Measurements from ENCODE around the gene SLC25A3.
"Not testable (repeated sequence)": the region's sequence is repeated elsewhere in the genome, so short reads cannot be mapped to it uniquely, and the experiment has no call there.

SLC25A3 gene

GRCh38 chr12:98593351-98594049 lies at the start of gene SLC25A3:
SLC25A3 (plus strand) TSS chr12:98593686; CDS start chr12:98593979, 293 bp downstream.
- peak; percentile 96 to 97 for DNase-seq

DNA sequence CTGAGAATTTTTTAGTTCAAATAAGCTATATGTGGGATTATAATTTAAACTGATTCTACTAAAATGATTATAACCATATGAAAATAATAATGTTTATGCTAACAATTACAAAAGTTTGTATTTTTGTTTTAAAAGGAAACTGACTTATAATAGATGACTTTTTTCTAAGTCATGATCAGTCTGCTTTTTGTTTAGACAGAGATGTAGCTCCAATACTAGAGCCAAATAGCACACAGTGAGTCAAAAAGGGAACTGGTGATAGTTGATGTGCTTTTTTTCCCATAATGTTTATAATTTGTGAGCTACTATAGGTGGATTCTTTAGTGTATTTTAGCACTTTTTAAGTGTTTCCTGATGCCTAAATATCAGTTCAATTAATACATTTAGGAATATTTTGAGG lies 49.8 kb upstream of the SLC25A3 start:
- no peak for DNase-seq

DNA sequence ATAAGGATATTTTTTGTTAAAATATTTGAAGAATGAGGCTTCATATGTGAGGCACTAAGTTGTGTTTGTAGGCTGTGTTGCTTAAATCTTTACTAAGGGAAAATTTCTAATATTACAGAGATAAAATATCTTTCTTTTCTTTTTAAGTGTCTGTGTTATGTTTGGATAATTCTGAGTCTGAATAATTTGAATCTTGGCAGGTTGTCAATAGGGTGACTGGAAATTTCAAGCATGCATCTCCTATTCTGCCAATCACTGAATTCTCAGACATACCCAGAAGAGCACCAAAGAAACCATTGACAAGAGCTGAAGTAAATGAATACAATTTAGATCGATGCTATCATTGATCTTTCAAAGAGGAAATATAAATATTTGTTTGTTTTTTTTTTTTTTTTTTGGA lies 48.7 kb upstream of the SLC25A3 start:
- DNase-seq: no peak

GRCh38 chr12:98549371-98550110 lies 43.9 kb upstream of the SLC25A3 start:
- no peak for DNase-seq

DNA sequence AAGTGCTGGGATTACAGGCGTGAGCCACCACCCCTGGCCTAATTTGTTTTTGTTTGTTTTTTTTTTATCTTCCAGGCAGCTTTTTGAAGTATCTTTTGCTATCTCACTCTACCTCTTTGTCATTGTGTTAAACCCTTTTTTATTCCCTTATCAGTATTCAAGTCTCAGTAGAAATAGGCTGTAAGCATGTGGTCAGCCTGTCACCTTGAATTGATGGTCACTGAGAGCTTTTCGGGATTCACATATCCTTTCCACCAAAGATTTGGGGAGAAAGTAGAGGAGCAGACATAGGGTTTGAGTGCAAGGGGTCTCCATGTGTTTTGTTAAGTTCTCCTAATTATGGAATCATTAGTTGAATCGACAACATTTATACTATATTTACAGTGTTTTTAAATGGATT lies 41.7 kb upstream of the SLC25A3 start:
- DNase-seq: no peak

DNA sequence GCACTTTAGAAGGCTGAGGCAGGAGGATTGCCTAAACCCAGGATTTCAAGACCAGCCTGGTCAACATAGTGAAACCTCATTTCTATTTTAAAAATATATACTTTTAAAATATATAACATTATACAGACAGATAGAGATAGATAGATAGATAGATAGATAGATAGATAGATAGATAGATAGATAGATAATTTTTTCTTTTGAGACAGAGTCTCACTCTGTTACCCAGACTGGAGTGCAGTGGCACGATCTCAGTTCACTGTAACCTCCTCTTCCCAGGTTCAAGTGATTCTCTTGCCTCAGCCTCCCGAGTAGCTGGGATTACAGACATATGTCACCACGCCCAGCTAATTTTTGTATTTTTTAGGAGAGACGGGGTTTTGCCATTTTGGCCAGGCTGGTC lies 35.4 kb upstream of the SLC25A3 start:
- DNase-seq: not testable (repeated sequence)

GRCh38 chr12:98559666-98560065 lies 33.8 kb upstream of the SLC25A3 start:
- no peak for DNase-seq

DNA sequence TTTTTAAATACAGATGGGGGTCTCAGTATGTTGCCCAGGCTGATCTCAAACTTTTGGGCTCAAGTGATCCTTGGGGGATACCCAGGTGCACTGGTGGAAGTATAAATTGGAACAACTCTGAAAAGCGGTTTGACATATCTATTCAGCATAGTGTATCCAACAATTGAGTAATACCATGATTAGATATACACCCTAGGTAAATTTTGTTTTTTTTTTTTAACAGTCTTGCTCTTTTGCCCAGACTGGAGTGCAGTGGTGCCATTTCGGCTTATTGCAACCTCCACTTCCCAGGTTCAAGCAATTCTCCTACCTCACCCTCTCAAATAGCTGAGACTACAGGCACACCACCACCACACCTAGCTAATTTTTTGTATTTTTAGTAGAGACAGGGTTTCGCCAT lies 31.6 kb upstream of the SLC25A3 start:
- no peak for DNase-seq

- no peak for DNase-seq
Measured at GRCh38 chr12:98572010-98572409, 21.5 kb upstream of the SLC25A3 start.

DNA sequence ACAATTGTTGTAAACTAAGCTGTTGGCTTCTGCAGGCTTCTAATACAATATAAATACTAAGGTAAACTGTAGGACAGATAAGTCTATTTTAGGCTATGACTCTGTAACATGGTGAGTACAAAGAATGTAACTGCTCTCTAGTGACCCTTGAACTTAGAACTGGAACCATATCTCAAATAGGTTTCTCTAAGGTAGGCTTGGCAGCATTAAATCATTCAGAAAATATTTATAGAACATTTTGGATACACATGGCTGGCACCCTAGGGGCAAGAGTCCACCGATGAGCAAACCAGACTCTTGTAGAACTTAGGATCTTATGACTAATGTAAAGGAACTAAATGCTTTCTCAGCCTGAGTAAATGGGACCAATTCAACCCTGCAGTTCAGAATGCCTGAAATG lies 19.4 kb upstream of the SLC25A3 start:
- no peak for DNase-seq

GRCh38 chr12:98575013-98575412 lies 18.5 kb upstream of the SLC25A3 start:
- no peak for DNase-seq

DNA sequence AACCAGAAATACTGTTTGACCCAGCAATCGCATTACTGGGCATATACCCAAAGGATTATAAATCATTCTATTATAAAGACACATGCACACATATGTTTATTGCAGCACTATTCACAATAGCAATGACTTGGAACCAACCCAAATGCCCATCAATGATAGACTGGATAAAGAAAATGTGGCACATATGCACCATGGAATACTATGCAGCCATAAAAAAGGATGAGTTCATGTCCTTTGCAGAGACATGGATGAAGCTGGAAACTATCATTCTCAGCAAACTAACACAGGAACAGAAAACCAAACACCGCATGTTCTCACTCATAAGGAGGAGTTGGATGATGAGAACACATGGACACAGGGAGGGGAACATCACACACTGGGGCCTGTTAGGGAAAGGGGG lies 16.7 kb upstream of the SLC25A3 start:
- not testable (repeated sequence) for DNase-seq

- no peak for DNase-seq
Measured at GRCh38 chr12:98578392-98578791, 15.1 kb upstream of the SLC25A3 start.

GRCh38 chr12:98578821-98579220 lies 14.7 kb upstream of the SLC25A3 start:
- no peak for DNase-seq

GRCh38 chr12:98579347-98579746 lies 14.1 kb upstream of the SLC25A3 start:
- DNase-seq: no peak

GRCh38 chr12:98579835-98580234 lies 13.7 kb upstream of the SLC25A3 start:
- no peak for DNase-seq

- no peak for DNase-seq
Measured at GRCh38 chr12:98580695-98581094, 12.8 kb upstream of the SLC25A3 start.

- DNase-seq: no peak
Measured at GRCh38 chr12:98581101-98581500, 12.4 kb upstream of the SLC25A3 start.

DNA sequence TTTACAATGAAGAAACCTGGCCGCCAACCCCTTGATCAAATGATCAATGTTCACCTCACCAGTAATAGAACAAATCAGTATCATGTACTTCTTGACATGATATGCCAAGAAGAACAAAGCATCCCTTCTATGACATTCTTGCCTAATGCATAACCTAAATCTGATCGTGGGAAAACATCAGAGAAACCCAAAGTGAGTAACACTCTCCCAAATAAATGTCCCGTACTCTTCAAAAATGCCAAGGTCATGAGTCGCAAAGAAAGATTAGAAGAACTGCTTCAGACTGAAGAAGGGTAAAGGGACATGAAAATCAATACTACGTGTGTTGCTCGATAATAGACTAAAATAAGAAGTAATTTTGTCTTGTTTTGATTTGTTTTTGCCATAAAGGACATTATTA lies 11.4 kb upstream of the SLC25A3 start:
- no peak for DNase-seq

DNA sequence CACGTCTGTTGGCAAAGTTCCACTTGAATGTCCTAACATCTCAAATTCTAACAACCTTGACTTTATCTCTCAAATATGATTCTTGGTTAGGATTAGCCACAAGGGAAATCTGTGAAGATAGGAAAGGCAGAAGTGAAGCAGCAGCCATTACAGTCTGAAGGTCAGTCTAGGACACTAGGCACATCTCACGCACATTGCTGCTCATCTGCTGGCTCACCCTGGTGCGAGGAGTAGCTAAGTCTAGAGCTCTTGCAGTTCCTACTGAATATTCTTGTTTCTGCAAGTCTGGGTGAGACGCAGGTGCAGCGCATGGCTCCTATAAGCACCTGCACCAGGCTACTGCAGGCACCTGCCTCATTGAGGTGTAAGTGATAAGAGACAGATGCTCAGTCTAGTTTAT lies 6.4 kb upstream of the SLC25A3 start:
- DNase-seq: no peak

- DNase-seq: no peak
Measured at GRCh38 chr12:98591209-98591608, 2.3 kb upstream of the SLC25A3 start.

- DNase-seq: no peak
Measured at GRCh38 chr12:98592825-98593322, 612 bp upstream of the SLC25A3 start.

- DNase-seq: peak in 1 of 2 donors; percentile 20
Measured at GRCh38 chr12:98594050-98594835, 757 bp downstream of the SLC25A3 start.

Data from CD4-positive, alpha-beta T cell treated with Interleukin-4 for 1 hour (primary cell).